H4 (cell line): ENCODE measurements around the gene LPCAT3. TPM values are rescaled to one million over a fixed set of nuclear protein-coding genes. Genes with fewer than 3 reads are reported as not detected.

ENCODE experiments used
- DNase-seq: peaks from one replicate; pipeline ENCODE4 v3.0.0-alpha.2; 2015; ENCODE audit warnings: low spot score
- total RNA-seq: library from RNA; depleted of rRNA; stranded (reverse); fragments of >200 nt; shearing (Covaris generic); gene quantifications from 2 replicates; pipeline ENCODE4 v1.2.3, GENCODE V29; 2014

LPCAT3 gene
- total RNA-seq, 1 experiment from 2014 or later: 85.6 TPM

GRCh38 chr12:6963791-6964413 lies 54.4 kb downstream of the LPCAT3 start:
- no peak for DNase-seq

- no peak for DNase-seq
Measured at GRCh38 chr12:6963016-6963731, 55.1 kb downstream of the LPCAT3 start.

GRCh38 chr12:6962285-6963015 lies 55.8 kb downstream of the LPCAT3 start:
- DNase-seq: no peak

- peak; percentile 93 for DNase-seq
Measured at GRCh38 chr12:6961695-6962284, 56.5 kb downstream of the LPCAT3 start.

- peak; percentile 76 for DNase-seq
Measured at GRCh38 chr12:6961278-6961694, 57.0 kb downstream of the LPCAT3 start.

- DNase-seq: no peak
Measured at GRCh38 chr12:6960593-6961277, 57.5 kb downstream of the LPCAT3 start.

- no peak for DNase-seq
Measured at GRCh38 chr12:6959805-6960592, 58.3 kb downstream of the LPCAT3 start.

GRCh38 chr12:6959058-6959804 lies 59.0 kb downstream of the LPCAT3 start:
- DNase-seq: no peak

GRCh38 chr12:6958609-6959057 lies 59.6 kb downstream of the LPCAT3 start:
- DNase-seq: no peak

- no peak for DNase-seq
Measured at GRCh38 chr12:6957741-6958608, 60.3 kb downstream of the LPCAT3 start.

GRCh38 chr12:6957151-6957701 lies 61.0 kb downstream of the LPCAT3 start:
- no peak for DNase-seq

- no peak for DNase-seq
Measured at GRCh38 chr12:6956021-6956727, 62.1 kb downstream of the LPCAT3 start.

GRCh38 chr12:6955108-6956020 lies 62.9 kb downstream of the LPCAT3 start:
- no peak for DNase-seq

GRCh38 chr12:6954316-6955107 lies 63.8 kb downstream of the LPCAT3 start:
- no peak for DNase-seq

GRCh38 chr12:6953442-6954315 lies 64.6 kb downstream of the LPCAT3 start:
- DNase-seq: peak; percentile 54
